ENCODE data around the gene TSEN15. TPM values are rescaled to one million over a fixed set of nuclear protein-coding genes. Genes with fewer than 3 reads are reported as not detected.

The TSEN15 gene
- polyA plus RNA-seq (2011; rRNA removed): 54.3 and 69.9 TPM in 2 replicates
- 39.9 and 54.3 TPM in 2 replicates for polyA minus RNA-seq (2011; rRNA and poly(A)+ RNA removed)

- CTCF ChIA-PET: interaction anchor here (0.9 kb wide), 1 partner anchor 396 kb away, joined by 3 read pairs; no protein-coding TSS in a partner anchor
- Histone ChIP-seq H3K27me3 (ENCODE audit: control insufficient read depth, insufficient read depth, low read length) (no peaks in the 10 kb centered on the region), H3K9me3 (ENCODE audit: control insufficient read depth, insufficient read depth, low read length) (no peaks in the 10 kb centered on the region), H3K4me3 (ENCODE audit: low read depth, low read length) (peak within 1 kb of the TSS; percentile 82), H3K27ac (ENCODE audit: low read depth, low read length) (peak within 1 kb of the TSS; percentile 99)
- no peak for TF ChIP-seq CTCF (IDR thresholded peaks at IDR 0.05; ENCODE audit: low read depth, low read length)
- POLR2A ChIA-PET: interaction anchor here (0.7 to 1.3 kb wide), 5 partner anchors 9 to 335 kb away, joined by 3 to 6 read pairs (median 3); partner anchors contain the start of gene C1orf21
- DNase-seq (ENCODE audit: low read depth, low spot score): no peak
Observed at GRCh38 chr1:184051485-184052193, at the start of gene TSEN15. TSS of gene TSEN15 (plus strand) at chr1:184051730. CDS start at chr1:184051756, 26 bp downstream.

- Histone ChIP-seq H3K27me3 (ENCODE audit: control insufficient read depth, insufficient read depth, low read length) (no peaks in the 10 kb centered on the region), H3K4me3 (ENCODE audit: low read depth, low read length) (no peak overlapping the region), H3K27ac (ENCODE audit: low read depth, low read length) (peak overlapping the region; percentile 75), H3K9me3 (ENCODE audit: control insufficient read depth, insufficient read depth, low read length) (no peaks in the 10 kb centered on the region)
- DNase-seq (ENCODE audit: low read depth, low spot score): peak; percentile 68
- ChIA-PET CTCF (no interaction called here), POLR2A (no interaction called here)
- TF ChIP-seq CTCF (IDR thresholded peaks at IDR 0.05; ENCODE audit: low read depth, low read length): no peak
Observed at GRCh38 chr1:184002071-184002470, 49.5 kb upstream of the TSEN15 start.

GRCh38 chr1:184004935-184005334 is 46.6 kb upstream of the TSEN15 start:
- DNase-seq (ENCODE audit: low read depth, low spot score): no peak
- POLR2A ChIA-PET: no interaction called here
- H3K9me3 ChIP-seq (ENCODE audit: control insufficient read depth, insufficient read depth, low read length): no peaks in the 10 kb centered on the region
- H3K27ac ChIP-seq (ENCODE audit: low read depth, low read length): no peak overlapping the region
- H3K27me3 ChIP-seq (ENCODE audit: control insufficient read depth, insufficient read depth, low read length): no peaks in the 10 kb centered on the region
- H3K4me3 ChIP-seq (ENCODE audit: low read depth, low read length): no peak overlapping the region
- CTCF ChIA-PET: no interaction called here
- no peak for TF ChIP-seq CTCF (IDR thresholded peaks at IDR 0.05; ENCODE audit: low read depth, low read length)

GRCh38 chr1:184005506-184005905 is 46.0 kb upstream of the TSEN15 start:
- Histone ChIP-seq H3K27me3 (ENCODE audit: control insufficient read depth, insufficient read depth, low read length) (no peaks in the 10 kb centered on the region), H3K27ac (ENCODE audit: low read depth, low read length) (no peak overlapping the region), H3K4me3 (ENCODE audit: low read depth, low read length) (no peak overlapping the region), H3K9me3 (ENCODE audit: control insufficient read depth, insufficient read depth, low read length) (no peaks in the 10 kb centered on the region)
- ChIA-PET CTCF (no interaction called here), POLR2A (no interaction called here)
- no peak for DNase-seq (ENCODE audit: low read depth, low spot score)
- TF ChIP-seq CTCF (IDR thresholded peaks at IDR 0.05; ENCODE audit: low read depth, low read length): no peak

DNA sequence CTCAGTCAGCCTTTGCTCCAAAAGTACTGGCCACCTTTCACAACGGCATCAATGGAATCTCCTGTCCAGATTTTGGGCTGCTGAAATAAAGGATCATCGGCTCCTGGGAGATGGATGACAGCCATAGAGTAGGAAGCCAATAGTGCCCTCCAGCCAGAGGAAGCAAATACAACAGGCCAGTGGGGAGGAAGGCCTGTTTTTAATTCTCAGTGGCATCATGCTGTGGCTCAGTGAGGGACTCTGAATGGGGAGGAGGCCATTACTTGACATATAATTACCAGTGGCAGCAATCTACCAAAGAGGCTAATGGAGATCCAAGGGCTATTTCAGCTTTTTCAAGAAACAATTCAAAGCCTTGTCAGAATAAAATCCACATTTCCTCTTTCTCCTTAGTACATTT is 40.7 kb upstream of the TSEN15 start:
- POLR2A ChIA-PET: no interaction called here
- Histone ChIP-seq H3K27me3 (ENCODE audit: control insufficient read depth, insufficient read depth, low read length) (no peaks in the 10 kb centered on the region), H3K4me3 (ENCODE audit: low read depth, low read length) (no peak overlapping the region), H3K27ac (ENCODE audit: low read depth, low read length) (no peak overlapping the region), H3K9me3 (ENCODE audit: control insufficient read depth, insufficient read depth, low read length) (peaks cover 3% of the 10 kb centered on the region; the same call in 1 of the 2 replicates)
- CTCF ChIA-PET: no interaction called here
- DNase-seq (ENCODE audit: low read depth, low spot score): no peak
- TF ChIP-seq CTCF (IDR thresholded peaks at IDR 0.05; ENCODE audit: low read depth, low read length): no peak

All from AG04450 (cell line).